Spleen (tissue), 3 donors: Measurements from ENCODE around the gene NCR3LG1.

ENCODE experiments used
- POLR2A ChIP-seq, 3 donors: fragments of 450-650 bp; IDR thresholded peaks; one replicate each; pipeline ENCODE4 v1.5.1; 2017; ENCODE audit warnings: antibody characterized with exemption in 3 of 3, mild to moderate bottlenecking in 1 of 3
- POLR2AphosphoS5 ChIP-seq, 3 donors: sonication (generic); formaldehyde crosslinking; IDR thresholded peaks; one replicate each; pipeline ENCODE4 v1.5.1; 2017; ENCODE audit warnings: antibody characterized with exemption in 3 of 3

- TF ChIP-seq POLR2AphosphoS5 (IDR thresholded peaks at IDR 0.05) (no peak), POLR2A (IDR thresholded peaks at IDR 0.05) (no peak)
These were observed 64.0 kb downstream of the NCR3LG1 start for GRCh38 chr11:17415523-17416104.
